HG03469 (cell line): ENCODE data around the gene USHBP1.

Experiments
- ATAC-seq: cut with Tn5 transposase; IDR thresholded peaks from one replicate; pipeline ENCODE4 v1.9.1; 2021; ENCODE audit warnings: mild to moderate bottlenecking, moderate library complexity, moderate number of reproducible peaks; ENCODE audit not compliant: unreplicated experiment

The USHBP1 gene

GRCh38 chr19:17242431-17243208 lies 21.9 kb downstream of the USHBP1 start:
- ATAC-seq: no peak

- ATAC-seq: no peak
These were observed 23.6 kb downstream of the USHBP1 start for GRCh38 chr19:17240826-17241399.

- ATAC-seq: no peak
These were observed 24.3 kb downstream of the USHBP1 start for GRCh38 chr19:17240062-17240752.

- no peak for ATAC-seq
These were observed 26.5 kb downstream of the USHBP1 start for GRCh38 chr19:17237747-17238706.

- no peak for ATAC-seq
These were observed 27.6 kb downstream of the USHBP1 start for GRCh38 chr19:17236811-17237543.

GRCh38 chr19:17235971-17236777 lies 28.4 kb downstream of the USHBP1 start:
- no peak for ATAC-seq

- peak; percentile 50 for ATAC-seq
These were observed 29.1 kb downstream of the USHBP1 start for GRCh38 chr19:17235300-17235970.

GRCh38 chr19:17234911-17235299 lies 29.6 kb downstream of the USHBP1 start:
- ATAC-seq: no peak

- no peak for ATAC-seq
These were observed 32.3 kb downstream of the USHBP1 start for GRCh38 chr19:17232258-17232657.

- no peak for ATAC-seq
These were observed 34.7 kb downstream of the USHBP1 start for GRCh38 chr19:17229890-17230289.

- no peak for ATAC-seq
These were observed 36.7 kb downstream of the USHBP1 start for GRCh38 chr19:17227798-17228367.

- peak; percentile 87 for ATAC-seq
These were observed 38.3 kb downstream of the USHBP1 start, which contains the start of gene OCEL1 for GRCh38 chr19:17226002-17226933. Gene OCEL1 (plus strand): TSS chr19:17226226. CDS start chr19:17226248, 22 bp downstream.

GRCh38 chr19:17225053-17225452 lies 39.5 kb downstream of the USHBP1 start:
- ATAC-seq: no peak

- no peak for ATAC-seq
These were observed 44.3 kb downstream of the USHBP1 start for GRCh38 chr19:17220207-17220758.

- ATAC-seq: no peak
These were observed 45.3 kb downstream of the USHBP1 start for GRCh38 chr19:17219286-17219685.

GRCh38 chr19:17216058-17216670 lies 48.4 kb downstream of the USHBP1 start:
- ATAC-seq: no peak
